GM15510 (cell line): ENCODE measurements around the gene DCTN3.

Experiments
- POLR2A ChIP-seq: IDR thresholded peaks from 3 replicates; pipeline ENCODE4 v1.6.1; 2011; ENCODE audit warnings: borderline replicate concordance; ENCODE audit not compliant: insufficient read length; ENCODE audit errors: extremely low read depth

Gene DCTN3

GRCh38 chr9:34652602-34653000 is 32.3 kb upstream of the DCTN3 start:
- no peak for TF ChIP-seq POLR2A

GRCh38 chr9:34651876-34652601 is 31.7 kb upstream of the DCTN3 start, which contains the start of gene IL11RA:
Gene IL11RA, plus strand, starts transcription at chr9:34652185. Its CDS starts 3,033 bp downstream, at chr9:34655218.
- TF ChIP-seq POLR2A = no peak

- no peak for TF ChIP-seq POLR2A
These were observed 31.0 kb upstream of the DCTN3 start for GRCh38 chr9:34651321-34651720.

- no peak for TF ChIP-seq POLR2A
These were observed 30.5 kb upstream of the DCTN3 start for GRCh38 chr9:34650816-34651215.

GRCh38 chr9:34648673-34649072 is 28.4 kb upstream of the DCTN3 start:
- no peak for TF ChIP-seq POLR2A

GRCh38 chr9:34647651-34648050 is 27.4 kb upstream of the DCTN3 start:
- TF ChIP-seq POLR2A = no peak

GRCh38 chr9:34647084-34647403 is 26.7 kb upstream of the DCTN3 start:
- TF ChIP-seq POLR2A = no peak

- peak; percentile 74 for TF ChIP-seq POLR2A
These were observed 26.2 kb upstream of the DCTN3 start, which contains the start of gene GALT for GRCh38 chr9:34646211-34647083. Gene GALT, plus strand, starts transcription at chr9:34646675. Its CDS starts 30 bp downstream, at chr9:34646705.

GRCh38 chr9:34644766-34645314 is 24.5 kb upstream of the DCTN3 start:
- TF ChIP-seq POLR2A = no peak

GRCh38 chr9:34642679-34643078 is 22.4 kb upstream of the DCTN3 start:
- no peak for TF ChIP-seq POLR2A

- no peak for TF ChIP-seq POLR2A
These were observed 17.8 kb upstream of the DCTN3 start for GRCh38 chr9:34638138-34638445.

- peak; percentile 71 for TF ChIP-seq POLR2A
These were observed 17.3 kb upstream of the DCTN3 start, which contains the start of gene SIGMAR1 for GRCh38 chr9:34637356-34638137. Gene SIGMAR1, minus strand, starts transcription at chr9:34637787. Its CDS starts 90 bp downstream, at chr9:34637697.

GRCh38 chr9:34636791-34637355 is 16.6 kb upstream of the DCTN3 start:
- TF ChIP-seq POLR2A = no peak

- TF ChIP-seq POLR2A = no peak
These were observed 15.3 kb upstream of the DCTN3 start for GRCh38 chr9:34635556-34635955.
